Frontal cortex (tissue), 4 donors: Measurements from ENCODE around the gene TRPM3. TPM values are rescaled to one million over a fixed set of nuclear protein-coding genes. Genes with fewer than 3 reads are reported as not detected.
A peak's percentile ranks its signal among the peaks of the same experiment; 100 is the strongest.

Source experiments
- DNase-seq, 2 donors: peaks; one replicate each; pipeline ENCODE4 v3.0.0; 2012; ENCODE audit warnings: low spot score in 2 of 2
- FAIRE-seq: peaks from 2 replicates; lab custom pipeline; 2012; peaks lifted over from hg19 to GRCh38; lab: Jason Lieb, UNC
- small RNA-seq: library from RNA; depleted of rRNA; stranded (forward); fragments of <200 nt; gene quantifications from one replicate; pipeline ENCODE3, GENCODE V24; 2014
- total RNA-seq: library from RNA; depleted of rRNA; stranded (reverse); fragments of >200 nt; gene quantifications from one replicate; pipeline ENCODE4 v1.2.3, GENCODE V29; 2014
- donor health status: control.
- donor health status: control.
- donor health status: control.

The TRPM3 gene
- total RNA-seq, 1 donor from 2014 or later, result 18.8 TPM

DNA sequence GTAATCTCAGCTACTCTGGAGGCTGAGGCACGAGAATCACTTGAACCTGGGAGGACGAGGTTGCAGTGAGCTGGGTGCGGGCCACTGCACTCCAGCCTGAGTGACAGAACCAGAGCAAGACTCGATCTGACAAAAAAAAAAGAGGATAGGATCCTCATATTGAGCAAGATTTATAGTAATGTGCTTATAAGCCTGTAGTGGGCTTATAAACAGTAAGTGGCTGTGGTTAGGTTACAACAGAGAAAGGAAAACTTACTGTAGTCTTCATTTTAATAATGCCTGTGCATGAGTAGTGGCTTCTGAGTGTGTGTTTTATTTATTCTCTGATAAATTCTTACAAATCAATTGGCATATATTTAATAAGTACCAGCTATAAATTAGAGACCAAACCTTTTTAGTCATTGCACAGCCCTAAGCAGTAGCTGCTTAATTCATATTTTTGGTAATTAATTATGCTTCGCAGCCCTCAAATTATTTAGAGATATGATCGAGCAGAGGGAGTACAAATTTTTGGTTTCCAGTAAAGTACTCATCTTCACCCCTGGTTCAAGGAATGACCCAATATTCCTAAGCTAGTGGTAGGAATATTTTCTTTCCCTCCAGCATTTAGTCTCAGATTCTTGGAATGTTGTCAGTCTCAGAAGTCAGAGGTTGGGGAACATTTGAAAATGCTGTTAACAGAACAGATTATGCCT lies 633.2 kb downstream of the TRPM3 start:
- no peak for FAIRE-seq
- no peak for DNase-seq

DNA sequence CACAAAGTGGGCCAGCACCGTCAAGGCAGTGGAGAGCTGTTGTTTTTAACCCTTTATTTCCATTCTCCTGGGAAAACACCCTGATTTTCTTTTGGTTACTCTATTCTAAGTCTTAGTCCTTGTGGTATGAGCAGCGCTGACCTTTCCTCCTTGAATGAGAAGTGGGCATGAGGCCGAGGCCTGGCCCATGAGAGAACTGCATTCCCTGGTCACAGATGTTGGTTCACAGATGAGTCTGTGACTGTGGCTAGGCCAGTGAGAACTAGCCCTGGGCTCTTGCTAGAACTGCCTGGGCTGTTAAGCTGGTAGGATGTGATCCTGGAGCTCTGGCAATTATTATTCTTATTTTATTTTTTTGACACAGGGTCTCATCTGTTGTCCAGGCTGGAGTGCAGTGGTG lies 635.3 kb downstream of the TRPM3 start:
- FAIRE-seq, result no peak

GRCh38 chr9:70485273-70485858 lies 636.1 kb downstream of the TRPM3 start:
- DNase-seq, result no peak
- no peak for FAIRE-seq

More for the DNA sequence above, 635.3 kb downstream of the TRPM3 start:
- no peak for DNase-seq

- DNase-seq (peak; percentile 38 to 66), FAIRE-seq (peak; percentile 62)
These were observed 636.9 kb downstream of the TRPM3 start for GRCh38 chr9:70484232-70485130.

DNA sequence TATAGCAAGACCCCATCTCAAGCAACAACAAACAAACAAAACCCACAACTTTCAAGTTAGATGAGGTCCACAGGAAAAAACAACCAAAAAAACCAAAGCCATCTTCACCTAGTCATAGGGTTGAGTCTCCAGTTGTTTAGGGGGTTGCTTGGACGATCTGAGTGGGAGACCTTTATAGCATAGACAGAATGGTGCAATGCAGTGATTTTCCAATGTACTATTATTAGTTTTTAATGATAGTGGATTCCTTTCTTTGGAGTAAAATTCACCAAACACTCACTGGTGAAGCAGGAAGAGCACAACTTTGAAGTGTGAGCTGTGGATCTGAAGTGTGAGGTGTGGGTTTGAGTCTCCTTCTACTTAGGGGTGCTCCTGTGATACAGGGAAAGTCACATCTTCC lies 640.0 kb downstream of the TRPM3 start:
- DNase-seq, result no peak
- FAIRE-seq, result no peak

GRCh38 chr9:70480405-70480980 lies 640.9 kb downstream of the TRPM3 start:
- DNase-seq, result peak in 1 of 2 donors; percentile 44
- FAIRE-seq, result no peak

GRCh38 chr9:70479880-70480291 lies 641.5 kb downstream of the TRPM3 start:
- DNase-seq, result no peak
- no peak for FAIRE-seq

Small RNA genes within 50 kb of the gene (small RNA-seq; reads per million reads assigned to genes)
- gene MIR204, result 1,218 reads per million, percentile 99 among the genes with 10 or more reads in this experiment
- gene RN7SL726P, result not detected
